ENCODE results near the gene PLEKHF1.

PLEKHF1 gene

DNA sequence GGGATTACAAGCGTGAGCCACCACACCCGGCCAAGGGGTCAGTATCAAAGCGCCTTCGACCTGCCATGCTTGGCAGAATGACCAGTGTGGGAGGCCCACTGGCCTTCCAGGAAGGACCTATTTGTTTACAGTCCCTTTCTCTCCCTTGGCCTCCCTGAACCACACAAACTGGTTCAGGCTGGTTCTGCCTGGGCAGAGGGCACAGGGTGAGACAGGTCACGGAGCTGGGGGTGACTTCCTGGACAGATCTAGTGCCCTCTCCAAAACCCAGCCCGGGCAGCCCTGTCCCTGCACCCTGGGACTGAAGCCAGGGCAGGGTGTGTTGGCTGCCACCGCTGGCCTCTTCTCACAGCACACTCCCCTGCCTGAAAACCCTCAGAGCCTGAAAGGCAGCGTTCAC is 11.3 kb downstream of the PLEKHF1 start:
- Histone ChIP-seq H3K4me3 (ENCODE audit: low read length) (no peak overlapping the region), H3K27ac (ENCODE audit: low read length) (no peak overlapping the region), H3K9ac (ENCODE audit: low read depth, low read length) (no peak overlapping the region), H3K9me3 (ENCODE audit: insufficient read depth, low read depth, low read length) (no peaks in the 10 kb centered on the region), H3K36me3 (ENCODE audit: insufficient read depth, low read depth, low read length) (peaks cover 15% of the 10 kb centered on the region; the same call in 1 of the 2 replicates), H3K4me1 (ENCODE audit: insufficient read depth, low read length) (no peaks in the 10 kb centered on the region), H3K27me3 (ENCODE audit: insufficient read depth, low read length) (no peaks in the 10 kb centered on the region)

DNA sequence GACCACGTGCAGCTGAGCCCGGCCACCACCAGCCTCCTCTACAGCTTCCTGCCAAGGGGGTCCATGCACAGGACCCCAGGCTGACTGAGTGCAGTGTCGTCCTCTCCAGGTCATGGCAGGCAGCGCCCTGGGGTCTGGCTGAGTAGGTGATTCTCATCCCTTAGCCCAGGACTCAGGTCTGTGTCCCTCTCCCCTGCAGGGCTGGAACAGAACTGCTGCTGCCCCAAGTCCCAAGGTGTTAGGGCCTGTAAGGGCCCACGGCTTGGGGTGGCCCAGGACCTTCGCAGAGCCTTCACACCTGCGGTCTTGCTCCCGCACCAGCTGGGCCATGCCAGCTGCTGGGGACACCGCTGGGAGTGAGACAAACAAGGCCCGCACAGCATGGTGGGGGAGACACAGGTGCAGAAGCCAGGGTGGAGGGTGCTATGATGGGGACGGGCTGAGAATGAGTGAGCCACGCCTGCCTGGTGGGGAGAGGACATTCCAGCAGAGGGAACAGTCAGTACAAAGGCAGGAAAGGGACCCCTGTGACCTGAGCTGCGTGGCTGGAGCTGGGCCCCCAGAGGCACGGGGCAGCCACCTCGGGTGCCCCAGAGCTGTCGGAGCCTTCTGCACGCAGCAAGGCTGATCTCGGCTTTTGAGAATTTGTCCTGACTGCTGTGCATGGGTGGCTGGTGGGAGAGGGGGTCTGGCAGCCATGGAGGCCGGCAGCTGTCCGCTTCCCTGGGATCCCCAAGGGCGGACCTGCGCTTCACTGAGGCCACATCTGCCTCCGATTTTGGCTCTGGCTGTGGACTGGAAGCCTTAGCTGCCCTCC is 11.9 kb downstream of the PLEKHF1 start:
- H3K36me3 ChIP-seq (ENCODE audit: insufficient read depth, low read depth, low read length), result peaks cover 15% of the 10 kb centered on the region; the same call in 1 of the 2 replicates
- H3K27me3 ChIP-seq (ENCODE audit: insufficient read depth, low read length), result no peaks in the 10 kb centered on the region
- H3K4me3 ChIP-seq (ENCODE audit: low read length), result no peak overlapping the region
- no peak overlapping the region for H3K9ac ChIP-seq (ENCODE audit: low read depth, low read length)
- H3K27ac ChIP-seq (ENCODE audit: low read length), result no peak overlapping the region
- no peaks in the 10 kb centered on the region for H3K9me3 ChIP-seq (ENCODE audit: insufficient read depth, low read depth, low read length)
- H3K4me1 ChIP-seq (ENCODE audit: insufficient read depth, low read length), result no peaks in the 10 kb centered on the region

DNA sequence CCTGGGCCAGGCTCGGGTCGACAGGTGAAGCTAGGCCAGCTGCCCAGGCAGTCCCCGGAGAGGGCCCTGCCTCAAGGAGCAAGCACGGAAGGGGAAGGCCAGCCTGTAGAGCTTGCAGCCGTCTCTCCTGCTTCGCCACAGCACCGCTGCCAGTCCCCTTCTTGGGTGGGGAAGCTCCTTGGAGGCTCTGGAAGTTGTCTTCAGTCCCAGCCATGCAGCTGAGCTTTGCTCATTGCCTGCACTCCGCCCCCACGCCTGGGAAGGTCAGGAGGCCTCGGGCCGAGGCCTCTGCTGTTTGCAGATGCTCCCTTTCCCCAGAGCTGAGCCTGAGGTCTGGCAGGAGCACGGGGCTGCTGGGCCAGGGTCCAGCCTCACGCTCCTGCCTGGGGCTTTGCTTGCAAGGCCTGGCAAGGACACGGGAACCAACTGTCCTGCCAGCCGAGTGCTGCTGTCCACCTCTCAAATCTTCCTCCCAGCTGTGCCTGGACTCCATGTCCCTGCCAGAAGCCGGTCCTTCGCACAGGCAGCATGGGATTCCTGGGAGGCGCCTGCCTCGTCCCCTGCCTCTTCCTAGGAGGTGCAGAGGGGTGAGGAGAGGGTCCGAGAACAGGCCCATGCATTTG is 13.3 kb downstream of the PLEKHF1 start:
- Histone ChIP-seq H3K27ac (ENCODE audit: low read length) (no peak overlapping the region), H3K27me3 (ENCODE audit: insufficient read depth, low read length) (no peaks in the 10 kb centered on the region), H3K4me1 (ENCODE audit: insufficient read depth, low read length) (no peaks in the 10 kb centered on the region), H3K9ac (ENCODE audit: low read depth, low read length) (no peak overlapping the region), H3K9me3 (ENCODE audit: insufficient read depth, low read depth, low read length) (no peaks in the 10 kb centered on the region), H3K4me3 (ENCODE audit: low read length) (no peak overlapping the region), H3K36me3 (ENCODE audit: insufficient read depth, low read depth, low read length) (peaks cover 15% of the 10 kb centered on the region; the same call in 1 of the 2 replicates)

DNA sequence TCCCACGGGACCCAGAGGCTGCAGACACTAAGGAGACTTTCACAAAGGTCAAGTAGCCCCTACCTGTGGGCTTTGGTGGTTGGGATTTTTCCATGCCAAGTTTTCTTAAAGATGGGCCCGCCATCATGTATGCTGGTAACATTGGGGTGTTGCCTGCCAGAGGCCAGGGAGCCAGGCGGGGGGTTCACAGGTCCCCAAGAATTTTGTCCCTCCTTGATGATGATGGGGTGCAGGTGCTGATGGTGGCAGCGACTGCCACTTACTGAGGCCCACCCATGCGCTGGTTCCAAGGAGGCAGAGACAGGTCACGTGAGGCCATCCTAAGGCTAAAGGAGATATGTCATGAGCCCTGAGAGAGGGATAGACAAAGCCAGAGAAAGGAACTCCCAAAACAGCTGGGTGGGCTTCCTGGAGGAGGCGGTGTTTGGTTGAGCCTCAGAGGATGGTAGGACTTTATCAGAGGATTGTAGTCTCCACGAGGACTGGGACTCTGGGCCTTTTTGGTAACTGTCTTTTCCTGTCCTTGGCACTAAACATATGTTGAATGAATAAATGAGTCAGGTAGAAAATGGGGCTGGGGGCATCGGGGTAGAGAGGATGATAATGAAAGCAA is 14.4 kb downstream of the PLEKHF1 start:
- H3K9ac ChIP-seq (ENCODE audit: low read depth, low read length), result no peak overlapping the region
- H3K9me3 ChIP-seq (ENCODE audit: insufficient read depth, low read depth, low read length), result no peaks in the 10 kb centered on the region
- no peaks in the 10 kb centered on the region for H3K27me3 ChIP-seq (ENCODE audit: insufficient read depth, low read length)
- no peak overlapping the region for H3K27ac ChIP-seq (ENCODE audit: low read length)
- no peaks in the 10 kb centered on the region for H3K4me1 ChIP-seq (ENCODE audit: insufficient read depth, low read length)
- H3K4me3 ChIP-seq (ENCODE audit: low read length), result no peak overlapping the region
- H3K36me3 ChIP-seq (ENCODE audit: insufficient read depth, low read depth, low read length), result peaks cover 13% of the 10 kb centered on the region; the same call in 1 of the 2 replicates

DNA sequence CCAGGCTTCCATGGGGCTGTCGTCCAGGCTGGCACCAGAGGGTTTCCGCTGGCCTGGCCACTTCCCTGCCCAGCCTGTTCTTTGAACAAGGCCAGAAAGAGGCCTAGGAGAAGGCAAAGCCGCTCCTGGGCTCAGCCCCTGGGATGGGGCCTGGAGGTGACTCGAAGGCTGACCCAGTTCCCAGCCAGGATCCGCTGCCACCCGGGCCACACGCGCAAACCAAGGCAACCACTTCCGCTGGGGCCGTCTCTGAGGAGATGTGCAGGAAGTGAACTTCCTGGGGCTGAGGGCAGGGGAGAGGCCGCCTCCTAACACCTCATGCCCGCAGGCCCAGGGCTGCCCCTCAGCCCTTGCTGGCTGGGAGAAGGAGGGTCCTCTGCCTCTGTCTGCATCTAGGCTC is 15.2 kb downstream of the PLEKHF1 start:
- H3K9me3 ChIP-seq (ENCODE audit: insufficient read depth, low read depth, low read length), result no peaks in the 10 kb centered on the region
- H3K36me3 ChIP-seq (ENCODE audit: insufficient read depth, low read depth, low read length), result peaks cover 5% of the 10 kb centered on the region; the same call in 1 of the 2 replicates
- no peaks in the 10 kb centered on the region for H3K27me3 ChIP-seq (ENCODE audit: insufficient read depth, low read length)
- H3K4me3 ChIP-seq (ENCODE audit: low read length), result no peak overlapping the region
- no peak overlapping the region for H3K27ac ChIP-seq (ENCODE audit: low read length)
- no peaks in the 10 kb centered on the region for H3K4me1 ChIP-seq (ENCODE audit: insufficient read depth, low read length)
- H3K9ac ChIP-seq (ENCODE audit: low read depth, low read length), result no peak overlapping the region

DNA sequence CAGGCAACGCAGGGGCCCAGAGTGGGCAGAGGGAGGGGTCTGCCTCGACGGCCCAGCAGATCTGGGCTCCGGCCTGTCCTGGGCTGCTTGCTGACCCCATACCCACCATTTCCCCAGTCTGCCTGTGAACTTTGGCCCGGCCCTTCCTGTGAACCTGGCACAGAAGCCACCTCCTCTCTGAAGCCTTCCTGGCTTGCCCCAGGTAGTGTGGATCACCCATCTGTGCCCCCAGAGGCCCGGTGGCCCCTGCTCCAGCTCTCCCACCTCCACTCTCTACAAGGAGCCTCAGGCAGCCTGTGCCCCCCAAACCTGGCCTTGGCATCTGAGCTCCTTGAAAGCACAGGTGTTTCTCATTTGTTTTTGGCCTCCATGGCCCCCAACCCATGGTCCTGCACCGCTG is 15.7 kb downstream of the PLEKHF1 start:
- no peaks in the 10 kb centered on the region for H3K27me3 ChIP-seq (ENCODE audit: insufficient read depth, low read length)
- H3K36me3 ChIP-seq (ENCODE audit: insufficient read depth, low read depth, low read length), result peaks cover under 1% of the 10 kb centered on the region; the same call in 1 of the 2 replicates
- no peaks in the 10 kb centered on the region for H3K9me3 ChIP-seq (ENCODE audit: insufficient read depth, low read depth, low read length)
- no peaks in the 10 kb centered on the region for H3K4me1 ChIP-seq (ENCODE audit: insufficient read depth, low read length)
- H3K9ac ChIP-seq (ENCODE audit: low read depth, low read length), result no peak overlapping the region
- no peak overlapping the region for H3K27ac ChIP-seq (ENCODE audit: low read length)
- no peak overlapping the region for H3K4me3 ChIP-seq (ENCODE audit: low read length)

DNA sequence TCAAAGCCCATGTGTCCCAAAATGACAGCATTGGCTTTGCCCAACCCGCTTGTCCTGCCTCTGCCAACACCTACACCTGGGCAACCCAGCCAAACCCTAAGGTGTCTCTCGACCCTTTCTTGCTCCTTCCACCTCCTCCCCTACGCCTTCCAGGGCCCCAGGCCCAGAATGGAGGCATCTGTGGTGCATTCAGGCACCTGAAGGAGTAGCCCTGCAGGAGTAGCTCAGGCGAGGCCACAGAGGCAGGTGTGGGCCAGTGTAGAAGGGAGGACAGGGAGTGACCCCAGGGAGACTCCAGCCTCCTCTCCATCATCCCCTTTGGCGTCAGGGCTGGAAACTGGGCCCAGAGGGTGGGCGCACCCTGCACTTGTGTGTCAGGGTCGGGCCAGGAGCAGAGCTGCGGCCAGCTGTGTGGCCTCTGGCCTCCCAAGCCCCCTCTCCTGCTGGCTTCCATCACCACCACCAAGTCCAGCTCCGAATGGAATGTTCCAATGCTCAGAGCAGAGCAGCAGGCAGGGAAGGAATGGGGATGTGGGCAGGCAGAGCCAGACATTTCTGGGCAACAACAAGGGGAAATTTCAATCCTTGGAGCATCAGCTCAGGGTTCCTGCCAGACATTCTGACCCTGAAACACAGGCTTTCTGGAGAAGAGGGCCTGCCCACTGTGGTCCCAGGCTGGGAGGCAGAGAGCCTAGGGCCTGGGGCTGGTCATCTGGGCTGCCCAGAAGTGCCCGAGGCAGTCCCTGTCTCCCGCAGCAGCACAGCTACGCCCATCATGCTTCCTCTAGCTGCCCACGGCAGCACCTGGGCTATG is 16.4 kb downstream of the PLEKHF1 start:
- Histone ChIP-seq H3K4me1 (ENCODE audit: insufficient read depth, low read length) (no peaks in the 10 kb centered on the region), H3K9ac (ENCODE audit: low read depth, low read length) (no peak overlapping the region), H3K4me3 (ENCODE audit: low read length) (no peak overlapping the region), H3K27ac (ENCODE audit: low read length) (no peak overlapping the region), H3K9me3 (ENCODE audit: insufficient read depth, low read depth, low read length) (no peaks in the 10 kb centered on the region), H3K27me3 (ENCODE audit: insufficient read depth, low read length) (no peaks in the 10 kb centered on the region), H3K36me3 (ENCODE audit: insufficient read depth, low read depth, low read length) (no peaks in the 10 kb centered on the region)

DNA sequence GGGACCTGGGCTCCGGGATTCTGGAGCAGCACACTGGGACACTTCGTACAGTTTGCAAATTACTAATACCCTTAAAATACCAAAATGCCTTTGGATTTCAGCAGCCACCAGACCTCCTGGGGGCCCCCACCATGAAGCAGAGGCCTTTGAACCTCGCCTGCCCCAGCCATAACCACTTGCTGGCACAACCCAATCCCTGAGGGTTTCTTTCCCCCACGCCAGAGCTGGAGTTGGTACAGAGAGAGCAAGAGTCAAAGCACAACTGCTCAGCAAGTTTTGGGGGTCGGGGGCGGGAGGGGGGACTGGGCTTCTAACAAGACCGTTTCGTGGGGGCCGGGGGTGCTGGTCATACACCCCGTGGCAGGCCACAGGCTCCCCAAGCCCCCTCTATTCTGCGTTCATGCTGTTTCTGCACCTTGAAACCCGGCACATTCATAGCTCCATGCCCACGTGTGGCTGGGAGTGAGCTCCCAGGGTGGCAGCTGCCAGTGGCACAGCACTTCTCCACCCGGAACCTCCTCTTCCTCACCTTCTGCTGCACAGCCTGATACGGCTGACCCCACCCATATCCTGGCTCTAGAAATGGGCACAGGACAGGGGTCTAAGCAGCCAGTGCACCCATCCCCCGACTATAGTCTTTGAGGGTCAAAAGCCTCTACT is 17.1 kb downstream of the PLEKHF1 start:
- no peak overlapping the region for H3K9ac ChIP-seq (ENCODE audit: low read depth, low read length)
- H3K9me3 ChIP-seq (ENCODE audit: insufficient read depth, low read depth, low read length), result no peaks in the 10 kb centered on the region
- H3K36me3 ChIP-seq (ENCODE audit: insufficient read depth, low read depth, low read length), result no peaks in the 10 kb centered on the region
- H3K4me1 ChIP-seq (ENCODE audit: insufficient read depth, low read length), result no peaks in the 10 kb centered on the region
- no peaks in the 10 kb centered on the region for H3K27me3 ChIP-seq (ENCODE audit: insufficient read depth, low read length)
- no peak overlapping the region for H3K4me3 ChIP-seq (ENCODE audit: low read length)
- no peak overlapping the region for H3K27ac ChIP-seq (ENCODE audit: low read length)

DNA sequence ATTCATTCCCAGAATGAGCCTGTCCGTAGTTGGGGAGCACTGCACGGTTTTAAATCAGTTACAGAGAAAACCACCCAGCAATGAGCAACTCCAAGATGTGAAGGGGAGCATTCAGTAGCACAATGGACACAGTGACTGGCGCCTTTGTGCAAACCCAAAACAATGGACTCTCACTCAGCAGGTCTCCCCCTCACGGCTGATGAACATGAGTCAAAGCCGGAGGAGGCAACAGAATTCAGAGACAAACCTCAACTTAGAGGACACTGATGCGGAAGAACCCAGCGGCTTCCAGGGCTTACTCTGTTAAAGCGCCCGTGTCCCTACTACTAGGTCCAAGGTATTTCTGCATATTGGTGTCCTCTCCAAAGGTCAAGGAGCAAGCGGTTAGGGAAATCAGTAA is 17.7 kb downstream of the PLEKHF1 start:
- no peaks in the 10 kb centered on the region for H3K9me3 ChIP-seq (ENCODE audit: insufficient read depth, low read depth, low read length)
- no peaks in the 10 kb centered on the region for H3K27me3 ChIP-seq (ENCODE audit: insufficient read depth, low read length)

DNA sequence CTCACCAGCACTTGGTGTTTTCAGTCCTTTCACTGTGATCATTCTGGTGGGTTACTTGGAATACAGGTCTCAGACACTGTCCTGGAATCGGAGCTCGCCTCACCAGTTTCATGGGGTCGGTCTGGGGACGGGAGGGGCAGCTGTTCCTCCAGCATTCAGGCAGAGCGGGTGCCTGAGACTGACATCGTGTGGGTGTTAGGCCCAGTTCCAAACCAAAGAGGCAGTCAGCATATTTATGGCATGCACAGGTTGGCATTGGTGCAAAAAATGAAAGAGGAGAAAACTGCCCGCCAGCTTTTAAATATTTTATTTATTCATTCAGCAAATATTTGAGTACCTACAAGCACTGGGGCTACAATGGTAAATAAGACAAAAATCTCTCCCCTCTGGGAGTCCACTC is 20.1 kb downstream of the PLEKHF1 start:
- H3K4me1 ChIP-seq (ENCODE audit: insufficient read depth, low read length), result no peaks in the 10 kb centered on the region
- H3K9me3 ChIP-seq (ENCODE audit: insufficient read depth, low read depth, low read length), result no peaks in the 10 kb centered on the region
- H3K36me3 ChIP-seq (ENCODE audit: insufficient read depth, low read depth, low read length), result no peaks in the 10 kb centered on the region
- H3K27ac ChIP-seq (ENCODE audit: low read length), result no peak overlapping the region
- no peak overlapping the region for H3K4me3 ChIP-seq (ENCODE audit: low read length)
- H3K27me3 ChIP-seq (ENCODE audit: insufficient read depth, low read length), result no peaks in the 10 kb centered on the region
- H3K9ac ChIP-seq (ENCODE audit: low read depth, low read length), result no peak overlapping the region

More for the DNA sequence above, 17.7 kb downstream of the PLEKHF1 start:
- no peaks in the 10 kb centered on the region for H3K4me1 ChIP-seq (ENCODE audit: insufficient read depth, low read length)
- no peaks in the 10 kb centered on the region for H3K36me3 ChIP-seq (ENCODE audit: insufficient read depth, low read depth, low read length)
- H3K27ac ChIP-seq (ENCODE audit: low read length), result no peak overlapping the region
- H3K4me3 ChIP-seq (ENCODE audit: low read length), result no peak overlapping the region
- H3K9ac ChIP-seq (ENCODE audit: low read depth, low read length), result no peak overlapping the region

DNA sequence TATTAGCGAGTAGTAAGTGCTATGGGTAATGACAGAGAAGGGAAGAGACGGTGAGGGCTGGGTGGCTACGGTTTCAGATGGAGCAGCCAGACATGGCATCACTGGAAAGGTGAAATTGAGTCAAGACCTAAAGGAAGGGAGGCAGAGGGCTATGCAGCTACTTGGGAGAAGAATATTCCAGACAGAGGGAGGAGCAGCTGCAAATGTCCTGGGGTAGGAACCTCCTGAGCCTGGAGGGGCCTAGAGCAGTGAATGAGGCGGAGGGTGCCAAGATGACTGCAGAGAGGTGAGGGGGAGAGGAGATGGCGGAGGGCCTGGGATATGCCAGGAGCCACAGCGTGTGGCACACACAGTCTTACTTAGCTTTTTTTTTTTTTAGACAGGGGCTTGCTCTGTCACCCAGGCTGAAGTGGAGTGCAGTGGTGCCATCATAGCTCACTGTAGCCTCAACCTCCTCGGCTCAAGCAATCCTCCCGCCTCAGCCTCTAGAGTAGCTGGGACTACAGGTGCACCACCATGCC is 21.1 kb downstream of the PLEKHF1 start:
- no peak overlapping the region for H3K4me3 ChIP-seq (ENCODE audit: low read length)
- no peak overlapping the region for H3K27ac ChIP-seq (ENCODE audit: low read length)
- peaks cover 7% of the 10 kb centered on the region for H3K9me3 ChIP-seq (ENCODE audit: insufficient read depth, low read depth, low read length)
- H3K27me3 ChIP-seq (ENCODE audit: insufficient read depth, low read length), result no peaks in the 10 kb centered on the region
- H3K9ac ChIP-seq (ENCODE audit: low read depth, low read length), result no peak overlapping the region
- H3K36me3 ChIP-seq (ENCODE audit: insufficient read depth, low read depth, low read length), result no peaks in the 10 kb centered on the region
- no peaks in the 10 kb centered on the region for H3K4me1 ChIP-seq (ENCODE audit: insufficient read depth, low read length)

Measured in iPS-20b (cell line).